HEK293 (cell line): Measurements from ENCODE around the gene S100A12.

ENCODE experiments used
- GLIS2 ChIP-seq: fragments of 450-650 bp; formaldehyde crosslinking; IDR thresholded peaks from 2 replicates; pipeline ENCODE4 v1.5.1; 2016; ENCODE audit warnings: missing biosample characterization, missing genetic modification characterization
- ZNF558 ChIP-seq: fragments of 450-650 bp; formaldehyde crosslinking; IDR thresholded peaks from 2 replicates; pipeline ENCODE4 v1.5.1; 2016; ENCODE audit warnings: missing biosample characterization, missing genetic modification characterization
- TF ChIP-seq, protein P1 (sequence below): fragments of 450-650 bp; formaldehyde crosslinking; IDR thresholded peaks from 2 replicates; pipeline ENCODE4 v1.5.1; 2016; ENCODE audit warnings: missing biosample characterization, missing genetic modification characterization

DNA sequence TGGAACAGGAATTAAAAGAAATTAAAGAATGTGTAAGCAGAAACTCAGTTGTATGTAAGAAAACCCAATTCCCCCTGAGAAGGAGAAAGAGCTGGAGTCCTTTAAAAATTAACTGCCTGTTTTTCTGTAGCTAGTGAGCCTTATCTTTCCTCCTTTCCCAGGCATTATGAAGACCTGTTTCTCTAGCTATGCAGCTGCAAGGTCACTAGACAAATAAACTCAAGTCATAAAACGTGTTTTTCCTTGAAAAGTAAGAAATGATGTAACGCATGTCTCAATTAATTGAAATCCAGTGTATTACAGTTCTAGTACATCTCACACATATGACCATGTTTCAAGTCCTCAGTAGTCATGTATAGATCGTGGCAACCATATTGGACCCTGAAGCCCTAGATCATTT is 5.3 kb downstream of the S100A12 start:
- TF ChIP-seq ZNF558 (tag by site-specific recombination), result no peak
- TF ChIP-seq GLIS2 (tag by site-specific recombination), result no peak
- TF ChIP-seq, protein P1, sequence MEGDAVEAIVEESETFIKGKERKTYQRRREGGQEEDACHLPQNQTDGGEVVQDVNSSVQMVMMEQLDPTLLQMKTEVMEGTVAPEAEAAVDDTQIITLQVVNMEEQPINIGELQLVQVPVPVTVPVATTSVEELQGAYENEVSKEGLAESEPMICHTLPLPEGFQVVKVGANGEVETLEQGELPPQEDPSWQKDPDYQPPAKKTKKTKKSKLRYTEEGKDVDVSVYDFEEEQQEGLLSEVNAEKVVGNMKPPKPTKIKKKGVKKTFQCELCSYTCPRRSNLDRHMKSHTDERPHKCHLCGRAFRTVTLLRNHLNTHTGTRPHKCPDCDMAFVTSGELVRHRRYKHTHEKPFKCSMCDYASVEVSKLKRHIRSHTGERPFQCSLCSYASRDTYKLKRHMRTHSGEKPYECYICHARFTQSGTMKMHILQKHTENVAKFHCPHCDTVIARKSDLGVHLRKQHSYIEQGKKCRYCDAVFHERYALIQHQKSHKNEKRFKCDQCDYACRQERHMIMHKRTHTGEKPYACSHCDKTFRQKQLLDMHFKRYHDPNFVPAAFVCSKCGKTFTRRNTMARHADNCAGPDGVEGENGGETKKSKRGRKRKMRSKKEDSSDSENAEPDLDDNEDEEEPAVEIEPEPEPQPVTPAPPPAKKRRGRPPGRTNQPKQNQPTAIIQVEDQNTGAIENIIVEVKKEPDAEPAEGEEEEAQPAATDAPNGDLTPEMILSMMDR (tag by site-specific recombination), result no peak
